Activated CD4-positive, alpha-beta T cell treated with anti-CD3 and anti-CD28 coated beads, Interleukin-2, amount 50 U/mL, for 48 hours (primary cell): ENCODE results near the gene PARD6A.

Experiments
- DNase-seq, 2 experiments: peaks; one replicate each; pipeline ENCODE4 v3.0.0-alpha.2; 2020

The PARD6A gene

DNA sequence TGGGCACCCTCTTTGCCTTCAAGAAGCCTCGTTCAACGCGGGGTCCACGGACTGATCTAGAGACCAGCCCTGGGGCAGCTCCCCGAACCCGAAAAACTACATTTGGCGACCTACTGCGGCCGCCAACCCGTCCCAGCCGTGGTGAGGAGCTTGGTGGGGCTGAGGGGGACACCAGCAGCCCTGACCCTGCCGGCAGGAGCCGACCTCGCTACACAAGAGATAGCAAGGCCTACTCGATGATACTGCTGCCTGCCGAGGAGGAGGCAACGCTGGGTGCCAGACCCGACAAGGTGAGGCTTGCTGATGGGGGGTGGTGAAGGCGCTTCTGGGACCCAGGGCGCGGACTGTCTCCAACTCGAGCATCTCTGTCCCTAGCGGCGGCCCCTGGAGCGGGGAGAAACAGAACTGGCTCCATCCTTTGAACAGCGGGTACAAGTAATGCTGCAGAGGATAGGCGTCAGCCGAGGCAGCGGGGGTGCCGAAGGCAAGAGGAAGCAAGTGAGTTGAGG, 6.3 kb upstream of the PARD6A start:
- DNase-seq: no peak

DNA sequence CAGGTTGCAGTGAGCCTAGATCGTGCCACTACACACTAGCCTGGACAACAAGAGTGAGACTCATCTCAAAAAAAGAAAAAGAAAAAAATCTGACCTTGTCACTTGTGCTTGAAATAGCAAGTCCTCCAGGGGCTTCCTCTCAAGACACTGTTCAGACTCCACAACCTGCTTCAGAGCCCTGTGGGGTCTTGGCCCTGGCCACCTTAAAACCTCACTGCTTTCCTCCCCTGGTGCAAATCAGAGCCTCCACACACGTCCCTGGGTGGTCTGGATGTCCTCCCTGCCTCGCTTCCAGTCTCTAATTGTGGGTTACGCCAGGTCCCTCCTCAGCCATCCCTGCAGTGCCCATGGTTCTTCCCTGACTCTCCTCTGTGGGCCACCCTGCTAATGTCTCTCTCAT, 5.4 kb upstream of the PARD6A start:
- no peak for DNase-seq

DNA sequence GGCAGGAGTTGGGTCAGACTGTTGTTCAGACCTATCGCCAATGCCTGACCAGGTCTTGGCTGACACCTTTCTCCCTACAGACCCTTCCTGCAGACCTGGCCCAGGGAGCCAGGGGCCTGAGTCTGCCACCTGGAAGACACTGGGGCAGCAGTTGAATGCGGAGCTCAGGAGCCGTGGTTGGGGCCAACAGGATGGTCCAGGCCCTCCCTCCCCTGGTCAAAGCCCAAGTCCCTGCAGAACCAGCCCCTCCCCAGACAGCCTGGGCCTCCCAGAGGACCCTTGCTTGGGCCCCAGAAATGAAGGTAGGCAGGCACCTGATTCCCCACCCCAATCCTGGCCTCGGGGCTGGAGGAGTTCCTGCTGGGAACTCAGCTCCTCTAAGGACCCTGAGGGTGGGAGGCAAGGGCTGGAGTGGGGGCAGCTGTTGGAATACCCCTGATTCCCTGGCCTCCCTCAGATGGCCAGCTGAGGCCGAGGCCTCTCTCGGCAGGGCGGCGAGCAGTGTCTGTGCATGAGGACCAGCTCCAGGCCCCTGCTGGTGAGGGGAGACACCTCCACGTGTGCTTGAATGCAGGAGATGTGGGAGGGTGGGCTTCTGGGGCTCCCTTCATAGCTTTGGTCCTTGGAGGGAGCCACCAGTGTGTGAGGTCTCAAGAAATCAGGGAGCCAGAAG, 4.3 kb upstream of the PARD6A start:
- no peak for DNase-seq

DNA sequence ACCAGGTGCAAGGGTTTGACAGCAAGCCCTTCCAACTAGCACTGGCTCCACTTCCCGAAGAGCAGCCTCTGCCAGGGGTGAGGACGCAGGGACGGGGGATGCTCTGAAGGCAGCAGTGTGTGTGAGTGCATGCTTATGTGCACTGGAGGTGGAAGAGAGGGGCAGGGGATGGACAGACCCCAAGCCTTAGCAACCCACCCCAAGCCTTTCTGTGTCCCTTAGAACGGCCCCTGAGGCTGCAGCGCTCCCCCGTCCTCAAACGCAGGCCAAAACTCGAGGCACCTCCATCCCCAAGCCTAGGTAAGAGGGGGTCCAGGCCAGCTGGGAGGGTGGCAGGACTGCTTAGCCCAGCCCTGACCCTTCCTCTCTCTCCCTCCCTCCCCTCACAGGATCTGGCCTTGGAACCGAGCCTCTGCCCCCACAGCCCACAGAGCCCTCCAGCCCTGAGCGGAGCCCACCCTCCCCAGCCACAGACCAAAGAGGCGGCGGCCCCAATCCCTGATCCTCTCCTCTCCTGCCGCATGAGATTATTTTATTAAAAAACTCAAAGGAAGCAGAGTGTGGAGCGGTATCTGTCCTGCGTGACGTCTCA, 3.6 kb upstream of the PARD6A start:
- DNase-seq: no peak

DNA sequence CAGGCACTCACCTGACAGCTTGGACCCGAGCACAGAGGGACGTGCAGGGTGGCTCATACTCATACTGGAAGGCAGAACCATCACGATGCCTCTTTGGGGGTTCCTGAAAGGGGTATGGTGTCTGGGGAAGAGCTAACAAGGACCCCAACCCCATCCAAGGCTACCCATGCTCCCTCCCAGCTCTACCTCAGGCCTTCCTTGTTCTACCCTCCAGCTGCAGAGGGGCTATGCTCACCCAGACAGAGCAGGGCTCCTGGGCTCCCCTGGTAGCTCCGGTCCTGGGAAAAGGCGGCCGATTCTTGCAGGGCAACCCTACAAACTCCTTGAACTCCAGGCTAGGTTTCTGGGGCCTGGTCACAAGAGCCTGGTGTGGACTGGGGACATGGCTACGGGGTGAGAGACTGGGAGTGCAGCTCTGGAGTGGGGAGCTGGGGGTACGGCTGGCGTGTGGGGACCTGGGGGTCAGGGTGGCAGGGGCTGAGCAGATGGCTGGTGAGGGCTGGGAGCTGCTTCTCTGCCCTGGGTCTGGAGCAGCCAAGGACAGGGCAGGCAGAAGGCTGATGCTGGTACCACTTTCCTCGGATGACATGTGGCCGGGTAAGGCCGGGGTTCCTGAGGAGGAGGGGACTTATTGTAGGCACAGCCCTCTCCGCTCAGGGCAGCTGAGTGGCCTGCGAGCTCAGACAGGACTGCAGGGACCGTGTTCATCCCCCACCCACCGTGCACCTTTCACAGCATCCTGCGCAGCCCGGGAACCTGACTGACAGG, 2.8 kb upstream of the PARD6A start:
- no peak for DNase-seq

DNA sequence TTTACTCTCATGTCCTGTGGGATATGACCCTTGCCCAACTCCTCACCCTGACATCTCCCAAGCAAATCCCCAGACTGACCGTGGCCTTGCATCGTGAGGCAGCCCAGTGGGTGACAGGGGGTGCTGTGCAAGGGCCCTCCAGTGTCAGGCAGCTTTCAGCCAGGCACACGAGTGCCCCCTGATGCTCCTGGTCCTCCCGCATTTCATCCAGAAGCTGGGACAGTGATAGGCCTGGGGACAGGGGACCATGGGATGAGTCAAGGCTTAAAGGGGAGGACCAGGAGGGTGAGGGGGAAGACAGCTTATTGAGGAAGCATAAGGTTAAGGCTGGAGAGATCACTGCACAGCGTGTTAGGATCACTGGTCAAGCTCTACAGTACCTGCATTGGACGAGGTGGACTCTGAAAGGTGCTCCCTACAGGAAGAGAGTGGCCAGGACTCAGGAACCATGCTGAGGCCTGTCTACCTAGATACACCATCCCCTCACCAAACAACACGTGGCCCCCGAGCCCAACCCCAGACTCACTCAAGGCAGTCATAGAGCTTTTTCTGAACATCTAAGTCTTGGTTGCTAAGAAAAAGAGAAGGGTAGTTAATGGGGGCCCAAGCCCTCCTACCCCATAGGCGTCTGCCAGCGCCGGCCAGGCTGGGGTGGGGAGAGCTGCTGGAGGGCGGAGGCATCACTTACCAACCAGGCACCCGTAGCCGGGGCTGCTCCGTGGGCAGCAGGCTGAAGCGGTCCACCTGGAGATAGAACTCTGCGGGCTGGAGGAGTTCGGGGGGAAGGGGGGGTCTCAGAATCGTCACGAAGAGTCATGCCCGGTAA, 1.7 kb upstream of the PARD6A start:
- DNase-seq: no peak

DNA sequence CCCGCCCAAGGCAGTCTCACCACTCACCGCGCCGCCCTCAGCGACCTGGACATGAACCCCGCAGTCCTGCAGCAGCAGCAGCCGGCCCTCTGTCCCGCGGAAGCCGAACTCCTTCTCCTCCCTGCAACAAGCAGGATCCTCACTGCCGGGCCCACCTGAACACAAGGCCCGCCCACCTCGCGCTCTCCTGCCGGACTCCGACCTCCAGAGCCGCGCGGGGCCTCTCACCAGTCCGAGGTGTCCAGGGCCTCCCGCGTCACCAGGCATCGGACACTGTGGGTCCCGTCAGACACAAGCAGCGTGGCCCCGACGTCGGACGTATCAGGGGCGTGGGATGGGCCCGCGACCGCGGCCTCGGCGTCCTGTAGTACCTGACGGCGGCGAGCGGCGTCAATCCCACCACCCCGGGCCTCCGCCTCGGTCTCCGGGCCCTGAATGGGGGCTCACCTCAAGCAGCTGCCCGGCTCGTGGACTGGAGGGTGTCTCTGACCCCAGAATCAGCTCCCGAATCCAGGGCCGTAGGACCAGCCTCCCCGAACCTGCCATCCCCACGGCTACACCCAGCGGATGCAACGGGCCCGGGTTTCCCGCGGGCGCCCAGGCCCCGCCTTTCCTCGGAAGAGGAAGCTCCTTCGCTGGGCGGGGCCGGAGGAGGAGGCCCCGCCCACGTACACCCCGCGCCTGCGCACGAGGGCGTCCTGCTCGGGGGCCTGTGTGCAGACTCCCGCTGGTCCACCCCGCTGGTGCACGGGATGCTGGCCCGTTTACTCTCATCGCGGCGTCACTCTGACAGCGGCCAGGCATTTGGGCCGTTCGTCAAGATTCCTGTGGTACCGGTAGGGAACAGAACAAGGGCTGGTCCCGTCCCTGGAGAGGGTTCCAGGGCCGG, 841 bp upstream of the PARD6A start, which contains the start of gene ACD:
Gene ACD, minus strand, starts transcription at position 586 of the 889 bp plus-strand sequence. Its CDS starts 40 bp downstream, at position 546.
- DNase-seq: peak; percentile 92

DNA sequence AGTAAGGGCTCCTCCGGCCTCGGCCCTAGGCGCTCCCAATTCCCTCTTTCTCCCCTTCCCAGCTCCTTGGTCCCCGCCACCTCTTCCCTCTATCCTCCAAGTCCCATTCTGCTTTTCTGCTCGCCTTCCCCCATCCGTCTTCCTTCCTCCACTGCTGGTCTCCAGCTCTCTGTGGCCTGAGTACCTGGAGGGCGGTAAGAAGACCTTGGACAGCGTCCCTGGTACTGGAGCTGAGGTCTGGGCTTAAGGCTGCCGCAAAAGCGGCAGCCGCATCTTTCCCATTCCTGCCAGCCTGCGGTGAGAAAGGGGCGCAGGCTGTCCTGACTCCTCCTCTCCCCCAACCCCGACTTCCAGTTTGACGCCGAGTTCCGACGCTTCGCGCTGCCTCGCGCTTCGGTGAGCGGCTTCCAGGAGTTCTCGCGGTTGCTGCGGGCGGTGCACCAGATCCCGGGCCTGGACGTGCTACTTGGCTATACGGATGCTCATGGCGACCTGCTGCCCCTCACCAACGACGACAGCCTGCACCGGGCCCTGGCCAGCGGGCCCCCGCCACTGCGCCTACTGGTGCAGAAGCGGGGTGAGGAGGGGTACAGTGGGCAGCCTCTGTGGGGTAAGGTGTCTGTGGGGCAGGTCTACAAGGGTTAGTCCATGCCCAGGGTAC, 471 bp downstream of the PARD6A start:
- peak; percentile 35 to 39 for DNase-seq

DNA sequence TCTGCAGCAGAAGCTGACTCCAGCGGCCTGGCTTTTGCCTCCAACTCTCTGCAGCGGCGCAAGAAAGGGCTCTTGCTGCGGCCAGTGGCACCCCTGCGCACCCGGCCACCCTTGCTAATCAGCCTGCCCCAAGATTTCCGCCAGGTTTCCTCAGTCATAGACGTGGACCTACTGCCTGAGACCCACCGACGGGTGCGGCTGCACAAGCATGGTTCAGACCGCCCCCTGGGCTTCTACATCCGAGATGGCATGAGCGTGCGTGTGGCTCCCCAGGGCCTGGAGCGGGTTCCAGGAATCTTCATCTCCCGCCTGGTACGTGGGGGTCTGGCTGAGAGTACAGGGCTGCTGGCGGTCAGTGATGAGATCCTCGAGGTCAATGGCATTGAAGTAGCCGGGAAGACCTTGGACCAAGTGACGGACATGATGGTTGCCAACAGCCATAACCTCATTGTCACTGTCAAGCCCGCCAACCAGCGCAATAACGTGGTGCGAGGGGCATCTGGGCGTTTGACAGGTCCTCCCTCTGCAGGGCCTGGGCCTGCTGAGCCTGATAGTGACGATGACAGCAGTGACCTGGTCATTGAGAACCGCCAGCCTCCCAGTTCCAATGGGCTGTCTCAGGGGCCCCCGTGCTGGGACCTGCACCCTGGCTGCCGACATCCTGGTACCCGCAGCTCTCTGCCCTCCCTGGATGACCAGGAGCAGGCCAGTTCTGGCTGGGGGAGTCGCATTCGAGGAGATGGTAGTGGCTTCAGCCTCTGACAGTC, 1.3 kb downstream of the PARD6A start:
- no peak for DNase-seq

DNA sequence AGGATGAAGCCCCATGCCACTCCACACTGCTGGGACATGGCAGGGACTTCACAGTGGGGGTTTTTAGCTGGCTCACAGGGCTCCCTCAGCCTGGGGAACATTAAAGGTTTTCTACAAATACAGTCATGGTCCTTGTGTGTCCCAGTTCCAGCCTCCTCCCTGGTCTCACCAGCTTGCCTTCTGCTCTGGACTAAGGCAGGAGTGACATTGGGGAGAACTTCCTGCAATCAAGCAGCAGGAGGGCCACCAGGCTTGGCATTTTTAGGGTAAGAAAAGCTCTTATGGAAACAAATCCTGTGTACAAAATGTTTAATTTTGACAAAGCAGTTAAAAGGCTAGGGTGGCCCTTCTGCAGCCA, 1.9 kb downstream of the PARD6A start:
- no peak for DNase-seq

DNA sequence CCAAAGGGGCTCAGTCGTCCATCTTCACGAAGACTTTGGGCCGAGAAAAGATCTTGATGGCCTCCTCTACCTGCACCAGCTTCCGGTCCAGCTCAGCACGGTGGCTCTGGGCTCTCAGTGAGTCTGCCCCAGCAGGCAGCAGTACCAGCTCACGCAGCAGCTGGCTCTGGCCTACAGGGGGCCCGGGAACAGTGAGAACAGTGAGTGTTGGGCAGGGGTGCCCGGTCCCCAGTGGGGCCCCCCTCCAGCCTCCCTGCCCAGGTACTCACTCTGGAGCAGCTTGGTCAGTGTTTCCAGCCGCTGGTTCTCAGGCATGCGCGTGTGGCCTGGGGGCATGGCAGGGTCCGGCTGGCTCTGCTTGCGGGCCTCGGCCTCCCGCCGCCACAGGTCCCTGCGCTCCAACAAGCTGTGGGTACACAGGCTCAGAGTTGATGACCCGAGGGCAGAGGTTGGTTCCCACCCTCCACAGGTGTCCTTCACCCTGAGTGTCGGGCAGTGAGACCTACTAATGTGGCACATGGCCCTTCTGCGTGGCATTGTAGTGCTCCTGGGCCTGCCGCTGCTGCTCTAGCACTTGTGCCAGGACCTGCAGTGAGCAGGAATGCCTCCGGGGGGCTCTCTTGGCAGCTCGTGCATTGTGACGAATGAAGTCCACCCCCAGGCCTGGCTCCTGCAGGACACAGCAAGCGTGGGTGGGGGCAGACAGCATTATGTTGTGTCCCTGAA, 2.6 kb downstream of the PARD6A start:
- DNase-seq: peak; percentile 53 to 65

DNA sequence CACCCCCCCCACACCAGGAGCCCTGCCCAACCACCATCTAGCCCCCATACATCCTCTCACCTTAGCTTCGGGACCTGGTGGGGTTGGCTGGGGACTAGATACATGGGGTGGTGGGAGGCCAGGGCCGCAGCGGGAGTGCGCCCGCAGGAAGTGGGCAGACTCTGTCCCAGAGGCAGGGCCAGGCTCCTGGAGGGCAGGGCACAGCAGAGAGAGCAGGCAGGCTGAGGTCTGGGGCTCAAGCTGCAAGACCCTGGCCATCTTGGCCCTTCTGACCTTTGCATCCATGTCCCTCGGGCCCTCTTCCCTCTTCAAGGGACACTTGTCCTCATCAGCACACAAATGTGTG, 3.1 kb downstream of the PARD6A start:
- no peak for DNase-seq

DNA sequence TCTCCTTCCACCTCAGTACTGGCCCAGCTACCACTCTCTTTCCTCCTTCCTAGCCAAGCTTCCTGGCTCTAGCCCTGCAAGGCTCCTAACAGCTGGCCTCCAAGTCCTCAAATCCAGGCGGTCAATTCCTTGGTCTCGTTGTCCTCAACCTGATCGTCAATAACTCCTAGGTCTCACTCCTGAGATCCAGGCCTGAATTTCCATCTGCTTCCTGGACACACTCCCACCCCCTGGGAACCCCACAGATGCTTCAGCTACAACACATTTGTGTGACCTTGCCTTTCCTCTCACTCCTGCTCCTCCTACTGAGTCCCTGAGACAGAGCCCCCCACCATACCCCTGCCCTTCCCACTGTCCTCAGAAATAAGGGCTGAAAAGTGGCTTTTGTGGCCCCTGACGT, 3.5 kb downstream of the PARD6A start:
- no peak for DNase-seq

DNA sequence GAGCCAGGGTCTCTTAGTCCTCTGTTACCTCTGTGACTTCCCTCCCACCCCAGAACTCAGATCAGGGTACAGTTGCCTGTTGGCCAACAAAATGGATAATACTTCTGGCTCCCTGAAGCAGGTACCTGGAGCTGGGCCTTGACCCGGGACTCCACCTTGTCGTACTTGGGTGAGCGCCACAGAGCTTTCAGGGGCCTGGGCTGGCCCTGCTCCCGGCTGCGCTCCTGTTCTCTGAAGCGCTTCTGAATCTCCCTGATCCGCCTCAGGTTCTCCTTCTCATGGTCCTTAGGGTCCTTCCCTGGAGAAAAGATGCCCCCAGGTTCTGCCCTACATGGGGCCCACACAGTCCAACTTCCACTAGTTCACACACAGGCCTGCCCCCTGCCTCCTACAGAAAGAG, 4.1 kb downstream of the PARD6A start:
- DNase-seq: no peak

DNA sequence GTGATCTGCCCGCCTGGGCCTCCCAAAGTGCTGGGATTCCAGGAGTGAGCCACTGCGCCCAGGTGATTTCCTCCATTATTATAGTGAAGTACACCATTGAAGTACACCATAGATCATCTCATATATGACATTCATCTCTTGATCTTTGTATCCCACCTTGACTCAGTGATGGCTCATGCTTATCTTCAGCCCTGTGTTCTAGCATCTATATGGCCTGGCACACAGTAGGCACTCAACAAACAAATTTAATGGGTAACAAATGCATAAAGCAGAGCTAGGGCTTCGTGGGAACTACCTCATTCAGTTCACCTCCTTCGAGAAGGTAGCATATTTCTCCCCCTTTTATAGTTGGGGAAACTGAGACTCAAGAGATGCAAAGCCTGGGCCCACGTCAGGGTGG, 4.8 kb downstream of the PARD6A start:
- no peak for DNase-seq

DNA sequence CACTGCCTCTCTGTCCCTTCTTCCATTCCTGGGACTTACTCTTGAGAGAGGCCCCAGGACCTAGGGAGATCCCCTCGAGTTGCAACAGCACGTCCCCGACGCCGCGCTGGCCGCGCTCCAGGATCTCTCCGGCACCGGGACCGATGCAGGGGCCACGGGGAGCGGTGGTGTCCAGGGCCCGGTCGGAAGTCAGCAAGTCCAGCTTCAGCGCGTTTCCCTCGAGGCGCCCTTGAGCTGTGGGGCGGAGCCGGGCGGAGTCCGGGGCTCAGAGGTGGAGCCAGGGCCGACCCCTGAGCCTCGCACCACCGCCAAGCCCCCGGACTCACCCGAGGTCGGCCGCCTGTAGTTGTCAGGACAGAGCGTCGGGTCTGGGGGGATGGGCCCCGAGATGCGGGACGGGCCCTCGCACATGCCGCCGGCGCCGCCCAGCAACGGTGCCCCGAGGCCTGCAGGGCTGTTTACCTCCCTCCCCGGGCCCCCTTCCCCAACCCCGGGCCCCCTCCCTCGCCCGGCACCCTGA, 5.3 kb downstream of the PARD6A start:
- peak; percentile 21 to 37 for DNase-seq

DNA sequence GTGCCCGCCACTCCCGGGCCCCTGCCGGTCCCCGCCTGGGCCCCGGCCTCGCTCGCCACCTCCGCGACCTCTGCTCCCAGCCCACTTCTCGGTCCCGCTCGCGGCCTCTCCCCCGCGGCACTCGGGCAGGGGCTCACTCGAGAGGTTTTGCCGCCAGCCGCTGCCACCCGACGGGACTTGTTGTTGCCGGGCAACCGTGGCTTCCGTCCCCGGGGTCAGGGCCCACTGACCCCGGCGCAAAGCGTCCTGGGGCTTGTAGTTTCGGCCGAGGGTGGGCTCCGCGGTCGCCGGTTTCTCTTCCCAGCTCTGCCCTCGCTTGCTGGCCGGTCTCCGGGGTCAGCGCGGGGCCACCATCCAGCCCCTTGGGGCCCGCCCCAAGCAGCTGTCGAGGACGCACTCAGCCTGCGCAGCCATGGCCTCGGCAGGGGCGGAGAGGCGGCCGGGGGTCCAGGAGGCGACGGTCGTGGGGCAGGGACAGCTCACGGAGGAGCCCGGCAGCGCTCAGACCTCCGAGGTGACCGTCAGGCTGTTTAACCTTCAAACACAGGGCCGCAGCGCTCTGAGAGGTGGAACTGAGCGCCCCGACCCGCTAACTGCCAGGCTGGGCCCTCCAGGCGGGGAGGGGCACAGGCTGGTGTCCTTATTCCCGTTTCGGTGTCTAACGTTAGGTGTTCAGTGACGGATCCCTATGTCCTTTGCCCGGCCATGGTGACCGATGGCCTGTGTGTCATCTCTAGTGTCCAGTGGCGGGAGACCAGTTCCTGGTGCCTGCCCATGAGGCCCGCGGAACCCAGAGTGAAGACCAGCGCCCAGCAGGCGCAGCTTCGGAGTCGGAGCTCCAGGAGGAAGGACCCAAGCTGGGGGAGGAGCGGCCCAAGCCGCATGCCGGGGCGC, 6.0 kb downstream of the PARD6A start, which contains the start of the genes C16orf86 and ENKD1:
Gene C16orf86, plus strand, starts transcription at position 256 of the 894 bp plus-strand sequence. Its CDS starts 157 bp downstream, at position 413.
Gene ENKD1, minus strand, starts transcription at position 192 of the 894 bp plus-strand sequence. CDS start 308 bp downstream, outside the sequence.
- peak; percentile 78 to 83 for DNase-seq

DNA sequence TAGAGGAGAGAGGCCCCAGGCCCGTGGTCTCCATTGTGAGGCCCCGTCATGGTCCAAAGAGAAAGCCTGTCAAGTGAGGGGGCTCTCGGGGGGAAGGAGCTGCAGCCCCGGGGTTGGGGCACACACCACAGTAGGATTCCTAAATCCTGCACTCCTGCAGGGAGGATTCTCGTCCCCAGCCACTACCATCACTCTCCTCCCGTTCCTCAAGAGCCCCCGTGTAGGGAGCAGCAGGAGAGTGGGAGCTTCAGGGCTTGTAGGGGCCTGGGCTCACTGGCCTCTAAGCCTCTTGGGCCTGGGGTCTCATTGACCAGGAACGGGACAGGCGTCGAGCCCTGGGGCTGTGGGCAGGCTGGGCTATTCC, 6.7 kb downstream of the PARD6A start:
- DNase-seq: no peak
